GM20431 (cell line): ENCODE data around the gene CAPS.
"Not testable (repeated sequence)": the region's sequence is repeated elsewhere in the genome, so short reads cannot be mapped to it uniquely, and the experiment has no call there.

Source experiments
- in situ Hi-C: fragments of 300-500 bp; cut with MseI, MboI; formaldehyde crosslinking; loops from one replicate; pipeline ENCODE4 v1.15.0; 2020; ENCODE audit warnings: low sequenced_read_pairs; ENCODE audit not compliant: unreplicated experiment

The CAPS gene

DNA sequence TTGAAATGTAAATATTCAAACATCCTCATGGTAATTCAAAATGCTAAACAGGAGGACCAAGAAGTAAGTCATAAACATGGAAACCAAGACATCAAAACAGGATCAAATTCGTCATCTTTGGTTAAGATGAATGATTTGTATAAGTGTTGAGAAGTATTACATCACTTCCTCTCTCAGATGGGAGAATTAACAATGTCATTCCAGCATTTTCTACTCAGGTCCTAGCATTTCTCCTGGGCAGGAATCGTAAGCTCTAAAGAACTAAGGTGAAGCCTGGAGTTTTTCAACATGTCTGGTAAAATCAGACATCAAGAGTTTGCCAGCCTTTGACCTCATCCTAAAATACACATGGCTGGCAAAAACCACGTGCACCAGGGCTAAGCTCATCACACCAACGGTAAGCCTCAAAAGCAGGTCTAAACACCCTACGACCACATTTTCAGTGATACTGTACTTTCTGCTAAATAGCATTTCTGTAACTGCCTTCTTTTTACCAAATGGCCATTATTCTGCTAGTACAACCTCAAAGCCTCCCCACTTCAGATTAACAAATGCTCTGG lies 39.1 kb downstream of the CAPS start:
- in situ Hi-C loops: no loop called here

GRCh38 chr19:5953680-5954213 lies 39.7 kb downstream of the CAPS start:
- in situ Hi-C loops: no loop called here

DNA sequence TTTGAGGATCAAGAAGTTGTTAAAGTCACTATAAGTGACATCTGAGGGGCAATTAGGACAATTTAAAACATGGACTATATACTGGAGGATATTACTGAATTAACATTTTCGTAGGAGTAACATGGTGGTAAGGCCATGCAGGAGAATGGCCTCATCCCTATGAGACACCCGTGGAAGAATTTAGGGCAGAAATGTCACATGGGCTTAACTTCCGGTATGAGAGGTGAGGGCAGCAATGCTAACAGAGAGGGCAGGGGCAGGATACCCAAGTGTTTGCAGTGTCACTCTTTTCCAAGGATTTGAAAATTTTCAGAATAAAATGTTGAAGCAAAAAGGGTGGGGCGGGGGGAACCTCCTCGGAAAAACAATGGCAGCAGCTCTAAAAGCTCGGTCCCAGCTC lies 40.2 kb downstream of the CAPS start:
- in situ Hi-C loops: no loop called here

DNA sequence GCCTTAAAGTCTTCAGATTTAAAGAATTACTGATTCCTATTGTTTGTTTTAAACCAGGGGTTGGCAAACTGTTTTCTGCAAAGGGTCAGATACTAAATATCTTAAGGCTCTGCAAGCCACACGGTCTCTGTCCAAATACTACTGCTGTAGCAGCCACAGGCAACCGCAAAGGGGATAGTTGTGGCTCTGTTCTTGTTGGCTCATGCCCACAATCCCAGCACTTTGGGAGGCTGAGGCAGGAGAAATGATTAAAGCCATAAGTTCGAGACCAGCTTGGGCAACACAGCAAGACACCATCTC lies 41.5 kb downstream of the CAPS start:
- in situ Hi-C loops: no loop called here

- in situ Hi-C loops: no loop called here
These were observed 42.3 kb downstream of the CAPS start for GRCh38 chr19:5956323-5956722.

- in situ Hi-C loops: no loop called here
These were observed 42.7 kb downstream of the CAPS start for GRCh38 chr19:5956728-5957127.

- in situ Hi-C loops: no loop called here
These were observed 43.1 kb downstream of the CAPS start for GRCh38 chr19:5957170-5957569.

GRCh38 chr19:5958074-5958850 lies 44.2 kb downstream of the CAPS start:
- in situ Hi-C loops: no loop called here

DNA sequence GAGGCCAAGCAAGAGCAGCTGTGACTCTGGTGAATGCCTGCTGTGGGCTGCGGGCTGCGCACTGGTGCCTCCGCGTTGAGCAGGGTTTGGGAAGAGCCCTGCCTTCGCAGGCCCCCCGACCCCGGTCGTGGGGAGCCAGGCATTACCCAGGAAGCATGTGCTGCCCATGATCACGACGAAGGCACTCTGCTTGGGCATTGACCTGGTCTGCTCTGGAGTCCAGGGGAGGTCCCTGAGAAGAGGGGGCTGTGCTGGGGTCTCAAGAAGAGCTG lies 44.7 kb downstream of the CAPS start:
- in situ Hi-C loops: no loop called here

- in situ Hi-C loops: no loop called here
These were observed 45.4 kb downstream of the CAPS start for GRCh38 chr19:5959260-5960004.

- in situ Hi-C loops: no loop called here
These were observed 46.2 kb downstream of the CAPS start for GRCh38 chr19:5960005-5961001.

GRCh38 chr19:5961641-5961968 lies 47.6 kb downstream of the CAPS start:
- in situ Hi-C loops: not testable (repeated sequence)

- in situ Hi-C loops: no loop called here
These were observed 48.2 kb downstream of the CAPS start for GRCh38 chr19:5961969-5962945.

GRCh38 chr19:5963259-5963658 lies 49.2 kb downstream of the CAPS start:
- in situ Hi-C loops: not testable (repeated sequence)

- in situ Hi-C loops: no loop called here
These were observed 49.8 kb downstream of the CAPS start for GRCh38 chr19:5963855-5964254.

GRCh38 chr19:5964816-5965565 lies 50.9 kb downstream of the CAPS start:
- in situ Hi-C loops: no loop called here
